MM.1S (cell line): ENCODE measurements around the gene IFIT1.

Experiments
- CTCF ChIP-seq: fragments of 300-600 bp; sonication (generic); IDR thresholded peaks from 2 replicates; pipeline ENCODE4 v1.5.1; 2016; ENCODE audit warnings: antibody characterized with exemption, low read length, mixed read lengths
- EZH2 ChIP-seq: fragments of 300-600 bp; sonication (generic); optimal IDR thresholded peaks from 2 replicates; pipeline ENCODE3; 2017; ENCODE audit warnings: low read depth, mild to moderate bottlenecking, antibody characterized with exemption, low read length, mixed read lengths

- TF ChIP-seq CTCF (no peak), EZH2 (no peak)
Observed at GRCh38 chr10:89363729-89364442, 28.5 kb upstream of the IFIT1 start.
